Fibroblast of villous mesenchyme (primary cell): Measurements from ENCODE around the gene HSPB8. TPM values are rescaled to one million over a fixed set of nuclear protein-coding genes. Genes with fewer than 3 reads are reported as not detected.

Experiments used
- DNase-seq: peaks from one replicate; pipeline ENCODE4 v3.0.0-alpha.2; 2010; ENCODE audit warnings: low read depth
- H3K4me3 ChIP-seq: 2 replicates; pipeline ENCODE4 v1.5.1; 2011; ENCODE audit warnings: low read depth, mild to moderate bottlenecking, low read length
- total RNA-seq: library from RNA; depleted of rRNA; stranded (reverse); fragments of >200 nt; gene quantifications from 2 replicates; pipeline ENCODE4 v1.2.3, GENCODE V29; 2012
- TF ChIP-seq, protein P1 (sequence below): IDR thresholded peaks from 2 replicates; pipeline ENCODE4 v1.5.1; 2012; ENCODE audit warnings: low read depth, mild to moderate bottlenecking, low read length; ENCODE audit not compliant: insufficient read depth

Gene HSPB8
- total RNA-seq, 1 donor = 22.0 TPM

DNA sequence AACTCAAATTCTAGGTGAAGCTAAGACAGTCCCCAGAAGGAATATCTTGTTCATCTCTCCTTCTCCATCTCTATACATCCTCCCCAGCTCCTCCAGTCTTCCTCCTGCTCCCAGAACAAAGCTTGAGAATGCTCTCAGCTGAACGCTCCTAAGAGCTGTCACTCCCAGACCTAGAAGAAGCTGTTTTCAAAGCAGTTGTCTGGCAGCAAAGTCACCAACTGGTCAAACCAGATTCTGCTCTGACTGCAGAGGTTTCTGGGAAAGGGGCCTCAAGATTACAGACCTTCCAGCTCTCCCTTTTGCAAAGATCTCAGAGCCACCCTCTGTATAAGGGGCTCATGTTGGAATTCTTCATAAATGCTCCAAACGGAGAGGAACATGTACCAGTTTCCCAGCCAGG, 9.6 kb upstream of the HSPB8 start:
- TF ChIP-seq, protein P1, sequence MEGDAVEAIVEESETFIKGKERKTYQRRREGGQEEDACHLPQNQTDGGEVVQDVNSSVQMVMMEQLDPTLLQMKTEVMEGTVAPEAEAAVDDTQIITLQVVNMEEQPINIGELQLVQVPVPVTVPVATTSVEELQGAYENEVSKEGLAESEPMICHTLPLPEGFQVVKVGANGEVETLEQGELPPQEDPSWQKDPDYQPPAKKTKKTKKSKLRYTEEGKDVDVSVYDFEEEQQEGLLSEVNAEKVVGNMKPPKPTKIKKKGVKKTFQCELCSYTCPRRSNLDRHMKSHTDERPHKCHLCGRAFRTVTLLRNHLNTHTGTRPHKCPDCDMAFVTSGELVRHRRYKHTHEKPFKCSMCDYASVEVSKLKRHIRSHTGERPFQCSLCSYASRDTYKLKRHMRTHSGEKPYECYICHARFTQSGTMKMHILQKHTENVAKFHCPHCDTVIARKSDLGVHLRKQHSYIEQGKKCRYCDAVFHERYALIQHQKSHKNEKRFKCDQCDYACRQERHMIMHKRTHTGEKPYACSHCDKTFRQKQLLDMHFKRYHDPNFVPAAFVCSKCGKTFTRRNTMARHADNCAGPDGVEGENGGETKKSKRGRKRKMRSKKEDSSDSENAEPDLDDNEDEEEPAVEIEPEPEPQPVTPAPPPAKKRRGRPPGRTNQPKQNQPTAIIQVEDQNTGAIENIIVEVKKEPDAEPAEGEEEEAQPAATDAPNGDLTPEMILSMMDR = no peak
- no peak for DNase-seq
- H3K4me3 ChIP-seq = no peak overlapping the region

DNA sequence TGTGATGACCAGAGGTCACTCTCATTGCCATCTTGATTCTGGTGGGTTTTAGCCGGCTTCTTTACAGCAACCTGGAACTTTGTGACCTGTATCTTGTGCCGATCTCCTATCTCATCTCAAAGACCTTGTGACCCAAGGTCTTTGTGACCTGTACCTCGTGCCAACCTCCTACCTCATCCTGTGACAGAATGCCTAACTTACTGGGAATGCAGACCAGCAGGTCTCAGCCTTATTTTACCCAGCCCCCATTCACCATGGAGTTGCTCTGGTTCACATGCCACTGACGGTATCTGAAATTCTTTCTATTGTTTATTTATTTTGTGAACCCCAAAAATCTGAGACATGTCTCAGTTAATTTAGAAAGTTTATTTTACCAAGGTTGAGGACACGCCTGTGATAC, 7.4 kb upstream of the HSPB8 start:
- no peak for DNase-seq
- no peak overlapping the region for H3K4me3 ChIP-seq
- TF ChIP-seq, protein P1 = no peak

DNA sequence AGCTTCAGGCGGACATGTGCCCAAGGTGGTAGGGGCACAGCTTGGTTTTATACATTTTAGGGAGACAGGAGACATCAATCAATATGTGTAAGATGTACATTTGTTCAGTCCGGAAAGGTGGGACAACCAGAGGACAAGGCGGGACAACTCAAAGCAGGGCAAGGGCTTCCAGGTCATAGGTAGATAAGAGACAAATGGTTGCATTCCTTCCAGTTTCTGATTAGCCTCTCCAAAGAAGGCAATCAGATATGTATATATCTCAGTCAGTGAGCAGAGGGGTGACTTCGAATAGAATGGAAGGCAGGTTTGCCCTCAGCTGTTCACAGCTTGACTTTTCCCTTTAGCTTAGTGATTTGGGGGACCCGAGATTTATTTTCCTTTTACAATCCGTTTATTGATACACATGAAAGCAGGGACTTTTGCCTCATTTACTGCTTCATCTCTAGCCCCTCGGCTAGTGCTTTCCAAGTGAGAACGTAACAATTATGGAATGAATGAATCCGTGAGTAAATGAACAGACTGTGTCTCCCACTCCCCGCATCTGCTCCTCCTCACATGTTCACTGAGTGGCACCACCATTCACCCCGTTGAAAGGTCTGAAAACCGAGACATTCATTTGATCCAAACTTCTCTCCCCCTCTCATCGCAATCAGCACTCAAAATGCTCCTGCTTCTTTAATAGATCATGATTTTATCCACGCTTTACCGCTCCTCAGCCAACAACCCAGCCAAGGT, 6.9 kb upstream of the HSPB8 start:
- TF ChIP-seq, protein P1 = no peak
- DNase-seq = no peak
- no peak overlapping the region for H3K4me3 ChIP-seq

DNA sequence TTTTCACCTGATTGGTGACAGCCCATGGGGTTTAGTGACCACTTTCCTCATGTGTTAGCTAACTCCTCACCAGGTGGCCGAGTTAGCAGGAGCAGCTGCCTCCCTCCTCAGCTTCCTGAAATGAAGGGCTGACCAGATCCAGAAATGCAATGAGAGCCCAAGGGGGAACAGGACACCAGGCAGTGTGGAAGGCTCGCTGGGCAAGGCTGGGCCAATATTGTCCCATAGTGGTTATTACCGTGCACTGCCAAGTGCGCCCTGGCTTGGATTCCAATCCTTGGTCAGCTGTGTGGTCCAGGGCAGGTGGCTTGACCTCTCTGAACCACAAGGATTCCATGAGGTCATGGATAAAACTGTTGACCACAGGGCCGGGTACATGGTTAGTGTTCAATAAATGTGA, 3.6 kb upstream of the HSPB8 start:
- DNase-seq = no peak
- TF ChIP-seq, protein P1 = no peak

DNA sequence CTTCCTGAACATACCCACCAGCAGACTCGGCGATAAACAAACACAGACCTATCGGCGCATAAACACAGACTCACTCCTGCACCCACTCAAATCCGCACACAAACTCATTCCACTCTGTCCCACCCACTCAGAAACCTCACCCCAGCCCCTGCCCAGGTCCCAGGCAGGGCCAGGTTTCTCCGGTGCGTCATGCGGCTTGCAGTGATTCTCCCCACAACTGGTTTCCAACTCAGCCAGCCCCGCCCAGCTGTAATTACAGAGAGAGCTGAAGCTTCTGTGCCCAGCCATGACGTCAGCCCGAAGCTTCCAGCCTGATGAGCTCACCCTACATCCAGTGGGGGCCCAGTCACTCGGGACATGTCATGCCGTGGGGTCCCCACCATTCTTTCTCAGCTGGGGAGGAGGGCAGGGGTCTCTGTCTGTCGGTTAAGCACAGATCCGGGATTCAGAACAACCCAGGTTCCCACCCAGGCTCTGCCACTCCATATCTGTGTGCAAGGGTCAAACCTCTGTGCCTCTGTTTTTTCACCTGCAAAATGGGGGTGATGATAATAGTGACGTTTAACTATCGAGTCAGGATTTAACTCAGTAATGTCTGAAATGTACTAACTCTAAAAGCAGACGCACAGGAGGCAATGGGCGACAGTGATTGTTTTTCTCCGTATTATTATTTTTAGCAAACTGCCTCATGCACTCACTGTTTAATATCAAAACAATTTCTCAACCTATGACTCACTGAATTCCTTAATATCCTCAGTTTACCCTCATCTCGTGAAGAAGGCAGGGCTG, 2.3 kb upstream of the HSPB8 start:
- peak; percentile 91 for DNase-seq
- H3K4me3 ChIP-seq = peak overlapping the region; percentile 48
- TF ChIP-seq, protein P1 = no peak

More for the DNA sequence above, 3.6 kb upstream of the HSPB8 start:
- no peak overlapping the region for H3K4me3 ChIP-seq

DNA sequence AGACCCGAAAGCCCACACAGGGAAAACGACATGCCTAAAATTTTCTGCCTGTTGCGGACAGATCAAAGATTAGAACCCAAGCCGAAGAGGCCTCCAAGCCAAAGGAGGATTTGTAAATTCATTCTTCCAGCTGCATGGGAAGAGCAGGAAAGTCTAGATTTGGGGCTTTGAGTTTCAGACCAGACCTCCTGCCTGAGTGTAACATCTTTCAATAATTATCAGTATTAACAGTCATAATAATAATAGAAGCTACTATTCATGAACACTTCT, 1.7 kb upstream of the HSPB8 start:
- no peak for DNase-seq
- TF ChIP-seq, protein P1 = no peak
- no peak overlapping the region for H3K4me3 ChIP-seq
